Kidney (tissue), 14 donors: Measurements from ENCODE around the gene MBD3L2B. TPM values are rescaled to one million over a fixed set of nuclear protein-coding genes. Genes with fewer than 3 reads are reported as not detected.

Experiments used
- DNase-seq, 5 donors: peaks; one replicate each; pipeline ENCODE4 v3.0.0-alpha.2; 2013 to 2020
- FAIRE-seq: peaks from 2 replicates; lab custom pipeline; 2012; peaks lifted over from hg19 to GRCh38; lab: Jason Lieb, UNC
- H3K27ac ChIP-seq, 2 donors: one replicate each; pipeline ENCODE4 v1.7.0; 2013; ENCODE audit warnings: low read depth in 2 of 2, low read length in 2 of 2, inconsistent platforms in 1 of 2
- H3K27me3 ChIP-seq: one replicate; pipeline ENCODE4 v1.7.1; 2013; ENCODE audit warnings: low read length, inconsistent platforms; ENCODE audit not compliant: control insufficient read depth, insufficient read depth
- H3K36me3 ChIP-seq, 3 donors: one replicate each; pipeline versions ENCODE4 v1.7.0 to v1.7.1; 2013; ENCODE audit warnings: low read length in 3 of 3, control low read depth in 1 of 3, inconsistent platforms in 1 of 3; ENCODE audit not compliant: insufficient read depth in 3 of 3, control insufficient read depth in 2 of 3
- H3K4me1 ChIP-seq, 3 donors: one replicate each; pipeline versions ENCODE4 v1.7.0 to v1.7.1; 2013; ENCODE audit warnings: low read length in 3 of 3, inconsistent platforms in 1 of 3, low read depth in 1 of 3; ENCODE audit not compliant: control insufficient read depth in 2 of 3, insufficient read depth in 2 of 3
- H3K4me3 ChIP-seq, 3 donors: one replicate each; pipeline versions ENCODE4 v1.7.0 to v1.8.1; 2013; ENCODE audit warnings: low read length in 3 of 3, control low read depth in 1 of 3, inconsistent platforms in 1 of 3
- H3K9ac ChIP-seq, 3 donors: one replicate each; pipeline versions ENCODE4 v1.7.0 to v1.7.1; 2013; ENCODE audit warnings: low read length in 3 of 3, control low read depth in 1 of 3, inconsistent platforms in 1 of 3
- H3K9me3 ChIP-seq, 3 donors: one replicate each; pipeline versions ENCODE4 v1.7.0 to v1.7.1; 2013; ENCODE audit warnings: low read length in 3 of 3, control low read depth in 1 of 3, inconsistent platforms in 1 of 3; ENCODE audit not compliant: control insufficient read depth in 2 of 3, insufficient read depth in 1 of 3
- intact Hi-C: fragments of 100-400 bp; cut with DNase I; formaldehyde crosslinking; loops from one replicate; pipeline ENCODE4 v1.11.1; 2022
- polyA plus RNA-seq: library from polyadenylated mRNA; stranded (reverse); fragments of 350-450 nt; fragmentation: Illumina TruSeq; extraction: RNeasy Lipid Tissue Mini Kit (QIAGEN cat#74804); gene quantifications from one replicate; pipeline ENCODE4 v1.2.3, GENCODE V29; 2014; ENCODE audit warnings: low read depth, low replicate concordance; ENCODE audit not compliant: insufficient read depth
- total RNA-seq: library from RNA; stranded (reverse); fragmentation: NEBNext Ultra II Directional; extraction: Animal tissue kit (Norgen Biotek cat#: 25700); gene quantifications from one replicate; pipeline ENCODE4 v1.2.1, GENCODE V29; 2021
- TF ChIP-seq, protein P1 (sequence below): IDR thresholded peaks from 3 replicates; pipeline ENCODE4 v1.5.1; 2012; ENCODE audit warnings: mild to moderate bottlenecking, moderate library complexity, borderline replicate concordance; ENCODE audit not compliant: insufficient read depth; ENCODE audit errors: extremely low read depth
- donor health status: control.
- donor health status: control.
- donor health status: control.
- donor health status: control.
- donor health status: control.
- donor health status: DM: yes; HTN: yes; CAD: no.
- donor health status: Normal renal cell carcinoma (clear cell type).

Gene MBD3L2B
- total and polyA plus RNA-seq, 2 donors from 2014 or later: not detected

DNA sequence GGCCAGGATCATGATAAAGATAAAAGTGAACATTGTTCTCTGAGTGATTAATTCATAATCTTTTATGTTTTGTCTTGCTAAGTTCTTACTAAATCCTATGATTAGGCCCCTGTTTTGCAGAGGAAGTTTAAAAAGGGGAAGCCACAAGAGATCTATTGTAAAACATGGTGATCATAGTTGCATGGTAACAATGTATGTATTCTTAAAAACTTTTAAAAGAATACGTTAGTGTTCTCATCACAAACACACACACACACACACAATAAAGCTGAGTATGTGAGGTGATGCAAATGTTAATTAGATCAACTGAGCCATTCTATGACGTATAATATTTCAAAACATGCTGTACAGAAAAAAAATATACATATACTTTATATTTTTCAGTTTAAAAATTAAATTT, 51.2 kb downstream of the MBD3L2B start:
- H3K27ac ChIP-seq: no peak overlapping the region

DNA sequence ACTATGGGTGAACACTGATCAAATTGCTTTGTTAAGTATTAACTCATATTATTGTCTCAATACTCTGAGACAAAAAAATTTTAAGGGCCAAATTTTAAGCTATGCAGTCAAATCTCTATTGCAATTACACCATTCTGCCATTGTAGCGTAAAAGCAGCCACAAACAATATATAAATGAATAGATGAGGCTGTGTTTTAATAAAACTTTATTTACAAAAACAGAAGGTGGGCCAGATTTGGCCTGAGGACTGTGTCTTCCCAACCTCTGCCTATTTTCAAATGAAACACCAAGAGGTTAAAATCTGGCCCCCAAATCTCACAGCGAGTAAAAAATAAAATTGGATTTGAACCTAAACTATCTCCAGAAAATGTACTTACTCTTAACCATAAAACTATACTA, 51.7 kb downstream of the MBD3L2B start:
- FAIRE-seq: no peak
- Histone ChIP-seq H3K36me3 (no peaks in the 10 kb centered on the region), H3K4me3 (no peak overlapping the region), H3K9me3 (no peaks in the 10 kb centered on the region), H3K27ac (no peak overlapping the region), H3K27me3 (no peaks in the 10 kb centered on the region), H3K9ac (no peak overlapping the region), H3K4me1 (no peaks in the 10 kb centered on the region)
- TF ChIP-seq, protein P1, sequence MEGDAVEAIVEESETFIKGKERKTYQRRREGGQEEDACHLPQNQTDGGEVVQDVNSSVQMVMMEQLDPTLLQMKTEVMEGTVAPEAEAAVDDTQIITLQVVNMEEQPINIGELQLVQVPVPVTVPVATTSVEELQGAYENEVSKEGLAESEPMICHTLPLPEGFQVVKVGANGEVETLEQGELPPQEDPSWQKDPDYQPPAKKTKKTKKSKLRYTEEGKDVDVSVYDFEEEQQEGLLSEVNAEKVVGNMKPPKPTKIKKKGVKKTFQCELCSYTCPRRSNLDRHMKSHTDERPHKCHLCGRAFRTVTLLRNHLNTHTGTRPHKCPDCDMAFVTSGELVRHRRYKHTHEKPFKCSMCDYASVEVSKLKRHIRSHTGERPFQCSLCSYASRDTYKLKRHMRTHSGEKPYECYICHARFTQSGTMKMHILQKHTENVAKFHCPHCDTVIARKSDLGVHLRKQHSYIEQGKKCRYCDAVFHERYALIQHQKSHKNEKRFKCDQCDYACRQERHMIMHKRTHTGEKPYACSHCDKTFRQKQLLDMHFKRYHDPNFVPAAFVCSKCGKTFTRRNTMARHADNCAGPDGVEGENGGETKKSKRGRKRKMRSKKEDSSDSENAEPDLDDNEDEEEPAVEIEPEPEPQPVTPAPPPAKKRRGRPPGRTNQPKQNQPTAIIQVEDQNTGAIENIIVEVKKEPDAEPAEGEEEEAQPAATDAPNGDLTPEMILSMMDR: no peak
- intact Hi-C loops: no loop called here
- no peak for DNase-seq

More for the DNA sequence above, 51.2 kb downstream of the MBD3L2B start:
- DNase-seq: no peak
- H3K27me3 ChIP-seq: no peaks in the 10 kb centered on the region
- no peaks in the 10 kb centered on the region for H3K36me3 ChIP-seq
- no peak overlapping the region for H3K9ac ChIP-seq
- no peak for FAIRE-seq
- no peaks in the 10 kb centered on the region for H3K4me1 ChIP-seq
- no peak overlapping the region for H3K4me3 ChIP-seq
- H3K9me3 ChIP-seq: no peaks in the 10 kb centered on the region
- TF ChIP-seq, protein P1: no peak
- intact Hi-C loops: no loop called here

Other genes with a start within 250 kb of the MBD3L2B start
- 15.5 TPM for gene VAV1, start 248.7 kb downstream of the MBD3L2B start, total RNA-seq
- 0.90 TPM for gene VAV1, start 248.7 kb downstream of the MBD3L2B start, polyA plus RNA-seq
- 1.3 TPM for gene ADGRE1, start 133.9 kb downstream of the MBD3L2B start, total RNA-seq
- gene ADGRE1, start 133.9 kb downstream of the MBD3L2B start, polyA plus RNA-seq: 0.19 TPM
- not detected for gene MBD3L5, start 9.1 kb upstream of the MBD3L2B start, total RNA-seq
- gene MBD3L5, start 9.1 kb upstream of the MBD3L2B start, polyA plus RNA-seq: not detected
- not detected for gene MBD3L4, start 18.7 kb upstream of the MBD3L2B start, total RNA-seq
- not detected for gene MBD3L4, start 18.7 kb upstream of the MBD3L2B start, polyA plus RNA-seq
- not detected for gene MBD3L2, start 27.9 kb upstream of the MBD3L2B start, total RNA-seq
- gene MBD3L2, start 27.9 kb upstream of the MBD3L2B start, polyA plus RNA-seq: not detected
- gene MBD3L3, start 37.2 kb upstream of the MBD3L2B start, total RNA-seq: not detected
- not detected for gene MBD3L3, start 37.2 kb upstream of the MBD3L2B start, polyA plus RNA-seq
- 13.2 TPM for gene ZNF557, start 48.3 kb upstream of the MBD3L2B start, total RNA-seq
- 1.3 TPM for gene ZNF557, start 48.3 kb upstream of the MBD3L2B start, polyA plus RNA-seq